Measurements from ENCODE around the gene COPG2. TPM values are rescaled to one million over a fixed set of nuclear protein-coding genes. Genes with fewer than 3 reads are reported as not detected.

Gene COPG2
- total RNA-seq, 4 donors from 2014 or later, result 3.4 to 19.7 (median 7.4) TPM

- peaks cover 0 to 11% (median 0%) of the 10 kb centered on the region in 4 donors for H3K36me3 ChIP-seq
- in situ Hi-C loops (cut with MboI; ENCODE audit: low pct_ligation_motif_present in 1 of 4, low pct_unique_long_range_greater_than_20kb in 1 of 4, low sequenced_read_pairs in 3 of 4) (loop anchor here in 1 of 4 donors (25.0 kb wide), 1 partner anchor 100 kb away; no protein-coding TSS in a partner anchor), intact Hi-C loops (cut with DNase I; ENCODE audit: low total_unique reads) (loop anchor here (5.0 kb wide), 1 partner anchor 260 kb away; no protein-coding TSS in a partner anchor)
- no peak for TF ChIP-seq POLR2A (IDR thresholded peaks at IDR 0.05)
- no peak for TF ChIP-seq POLR2AphosphoS5 (IDR thresholded peaks at IDR 0.05)
- no peak for TF ChIP-seq EP300 (IDR thresholded peaks at IDR 0.05; ENCODE audit: low read depth)
- TF ChIP-seq CTCF (IDR thresholded peaks at IDR 0.05), result no peak
- no peaks in the 10 kb centered on the region for H3K27me3 ChIP-seq
- no peak overlapping the region for H3K27ac ChIP-seq
- peaks cover 0 to 2% (median under 1%) of the 10 kb centered on the region in 4 donors for H3K4me1 ChIP-seq
- 78 to 88% methylated on average over 2 of the region's 2 CpGs for WGBS, 2 donors (ENCODE audit: low coverage in 1 of 2)
- DNase-seq, result no peak
- no peaks in the 10 kb centered on the region for H3K9me3 ChIP-seq
- H3K4me3 ChIP-seq, result no peak overlapping the region
These were observed 6.1 kb downstream of the COPG2 start for GRCh38 chr7:130662426-130662825.

- no peak overlapping the region for H3K27ac ChIP-seq
- H3K36me3 ChIP-seq, result peaks cover 0 to 9% (median 0%) of the 10 kb centered on the region in 4 donors
- intact Hi-C loops (cut with DNase I; ENCODE audit: low total_unique reads) (no loop called here), in situ Hi-C loops (cut with MboI; ENCODE audit: low pct_ligation_motif_present in 1 of 4, low pct_unique_long_range_greater_than_20kb in 1 of 4, low sequenced_read_pairs in 3 of 4) (loop anchor here in 1 of 4 donors (25.0 kb wide), 1 partner anchor 93 kb away; no protein-coding TSS in a partner anchor)
- no peaks in the 10 kb centered on the region for H3K4me1 ChIP-seq
- TF ChIP-seq POLR2A (IDR thresholded peaks at IDR 0.05) (no peak), POLR2AphosphoS5 (IDR thresholded peaks at IDR 0.05) (no peak), CTCF (IDR thresholded peaks at IDR 0.05) (no peak), EP300 (IDR thresholded peaks at IDR 0.05; ENCODE audit: low read depth) (no peak)
- DNase-seq, result no peak
- no peaks in the 10 kb centered on the region for H3K27me3 ChIP-seq
- H3K9me3 ChIP-seq, result no peaks in the 10 kb centered on the region
- 79 to 91% methylated on average over 4 of the region's 4 CpGs for WGBS, 2 donors (ENCODE audit: low coverage in 1 of 2)
- no peak overlapping the region for H3K4me3 ChIP-seq
These were observed 13.3 kb downstream of the COPG2 start for GRCh38 chr7:130655286-130655685.

GRCh38 chr7:130654850-130655249, 13.7 kb downstream of the COPG2 start:
- H3K9me3 ChIP-seq, result no peaks in the 10 kb centered on the region
- H3K36me3 ChIP-seq, result peaks cover 0 to 9% (median 0%) of the 10 kb centered on the region in 4 donors
- no peaks in the 10 kb centered on the region for H3K4me1 ChIP-seq
- intact Hi-C loops (cut with DNase I; ENCODE audit: low total_unique reads), result no loop called here
- no peak for DNase-seq
- H3K4me3 ChIP-seq, result no peak overlapping the region
- TF ChIP-seq POLR2A (IDR thresholded peaks at IDR 0.05), result no peak
- no peak for TF ChIP-seq EP300 (IDR thresholded peaks at IDR 0.05; ENCODE audit: low read depth)
- no peak for TF ChIP-seq POLR2AphosphoS5 (IDR thresholded peaks at IDR 0.05)
- no peak for TF ChIP-seq CTCF (IDR thresholded peaks at IDR 0.05)
- no peak overlapping the region for H3K27ac ChIP-seq
- no peaks in the 10 kb centered on the region for H3K27me3 ChIP-seq
- 80 to 88% methylated on average over 1 of the region's 1 CpG for WGBS, 2 donors (ENCODE audit: low coverage in 1 of 2)
- in situ Hi-C loops (cut with MboI; ENCODE audit: low pct_ligation_motif_present in 1 of 4, low pct_unique_long_range_greater_than_20kb in 1 of 4, low sequenced_read_pairs in 3 of 4), result loop anchor here in 1 of 4 donors (25.0 kb wide), 1 partner anchor 93 kb away; no protein-coding TSS in a partner anchor

GRCh38 chr7:130650611-130651120, 17.9 kb downstream of the COPG2 start:
- WGBS, 2 donors (ENCODE audit: low coverage in 1 of 2), result 81 to 100% methylated on average over 1 of the region's 1 CpG
- in situ Hi-C loops (cut with MboI; ENCODE audit: low pct_ligation_motif_present in 1 of 4, low pct_unique_long_range_greater_than_20kb in 1 of 4, low sequenced_read_pairs in 3 of 4), result loop anchor here in 1 of 4 donors (25.0 kb wide), 1 partner anchor 88 kb away; no protein-coding TSS in a partner anchor

More at GRCh38 chr7:130650611-130651120, 17.9 kb downstream of the COPG2 start:
- intact Hi-C loops (cut with DNase I; ENCODE audit: low total_unique reads), result no loop called here
- no peaks in the 10 kb centered on the region for H3K4me1 ChIP-seq
- no peak overlapping the region for H3K4me3 ChIP-seq
- H3K9me3 ChIP-seq, result no peaks in the 10 kb centered on the region
- H3K27ac ChIP-seq, result no peak overlapping the region
- no peaks in the 10 kb centered on the region for H3K27me3 ChIP-seq
- H3K36me3 ChIP-seq, result peaks cover 0 to 9% (median 3%) of the 10 kb centered on the region in 4 donors
- no peak for TF ChIP-seq POLR2AphosphoS5 (IDR thresholded peaks at IDR 0.05)
- TF ChIP-seq CTCF (IDR thresholded peaks at IDR 0.05), result no peak
- TF ChIP-seq EP300 (IDR thresholded peaks at IDR 0.05; ENCODE audit: low read depth), result no peak
- TF ChIP-seq POLR2A (IDR thresholded peaks at IDR 0.05), result no peak
- DNase-seq, result no peak

Data from transverse colon (tissue), 4 donors.